ENCODE results near the gene DUS4L.

DNA sequence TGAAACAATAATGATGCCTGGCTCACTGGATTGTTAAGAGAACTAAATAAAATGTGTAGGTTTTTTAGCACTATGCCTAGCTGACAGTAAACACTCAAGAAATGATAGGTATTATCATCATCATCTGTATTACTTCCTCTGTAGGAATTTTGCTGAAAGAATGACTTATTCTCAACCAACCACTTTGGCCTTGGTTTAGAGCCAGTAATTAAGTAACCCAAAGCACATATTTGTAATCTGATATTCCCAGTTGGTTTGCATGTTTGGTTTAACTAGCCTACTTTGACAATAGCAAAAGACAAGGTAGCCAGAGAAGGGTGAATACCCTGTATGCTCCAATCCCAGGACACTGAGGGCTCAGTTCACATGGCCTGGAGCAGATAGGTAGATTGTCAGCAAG lies 50.7 kb downstream of the DUS4L start:
- no peak for TF ChIP-seq EZH2phosphoT487 (IDR thresholded peaks at IDR 0.05; ENCODE audit: low read length)
- TF ChIP-seq, protein P1, sequence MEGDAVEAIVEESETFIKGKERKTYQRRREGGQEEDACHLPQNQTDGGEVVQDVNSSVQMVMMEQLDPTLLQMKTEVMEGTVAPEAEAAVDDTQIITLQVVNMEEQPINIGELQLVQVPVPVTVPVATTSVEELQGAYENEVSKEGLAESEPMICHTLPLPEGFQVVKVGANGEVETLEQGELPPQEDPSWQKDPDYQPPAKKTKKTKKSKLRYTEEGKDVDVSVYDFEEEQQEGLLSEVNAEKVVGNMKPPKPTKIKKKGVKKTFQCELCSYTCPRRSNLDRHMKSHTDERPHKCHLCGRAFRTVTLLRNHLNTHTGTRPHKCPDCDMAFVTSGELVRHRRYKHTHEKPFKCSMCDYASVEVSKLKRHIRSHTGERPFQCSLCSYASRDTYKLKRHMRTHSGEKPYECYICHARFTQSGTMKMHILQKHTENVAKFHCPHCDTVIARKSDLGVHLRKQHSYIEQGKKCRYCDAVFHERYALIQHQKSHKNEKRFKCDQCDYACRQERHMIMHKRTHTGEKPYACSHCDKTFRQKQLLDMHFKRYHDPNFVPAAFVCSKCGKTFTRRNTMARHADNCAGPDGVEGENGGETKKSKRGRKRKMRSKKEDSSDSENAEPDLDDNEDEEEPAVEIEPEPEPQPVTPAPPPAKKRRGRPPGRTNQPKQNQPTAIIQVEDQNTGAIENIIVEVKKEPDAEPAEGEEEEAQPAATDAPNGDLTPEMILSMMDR (IDR thresholded peaks at IDR 0.05; ENCODE audit: low read length): no peak

Measured in MM.1S (cell line).